Stimulated activated CD4-positive, alpha-beta T cell treated with anti-CD3 and anti-CD28 coated beads, Interleukin-4, amount 100 ng/mL, for 1 hour (primary cell): ENCODE results near the gene PACS1.

Experiments
- DNase-seq: peaks from one replicate; pipeline ENCODE4 v3.0.0-alpha.2; 2020

The PACS1 gene

GRCh38 chr11:66146074-66146473, 76.0 kb downstream of the PACS1 start:
- DNase-seq = no peak

- DNase-seq = no peak
Measured at GRCh38 chr11:66146940-66147339, 76.9 kb downstream of the PACS1 start.

DNA sequence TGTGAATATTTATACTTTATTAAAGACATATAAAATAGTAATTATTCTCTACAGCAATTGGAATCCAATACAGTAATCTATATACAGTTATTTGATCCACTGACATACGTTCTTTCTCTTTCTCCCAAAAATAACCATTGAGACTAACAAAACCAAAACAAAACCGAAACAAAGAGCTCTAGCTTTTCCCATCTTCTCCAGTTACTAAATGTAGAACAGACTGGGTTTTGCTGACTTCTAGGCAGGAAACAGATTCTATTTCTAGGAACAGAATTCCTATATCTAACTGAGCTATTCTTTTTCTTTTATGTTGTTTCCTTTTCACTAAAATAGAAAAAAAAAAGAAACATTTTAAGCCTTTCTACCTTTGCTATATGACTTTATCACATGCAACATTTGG, 80.1 kb downstream of the PACS1 start:
- no peak for DNase-seq

- DNase-seq = no peak
Measured at GRCh38 chr11:66150725-66151124, 80.7 kb downstream of the PACS1 start.

- DNase-seq = no peak
Measured at GRCh38 chr11:66151273-66151672, 81.2 kb downstream of the PACS1 start.

DNA sequence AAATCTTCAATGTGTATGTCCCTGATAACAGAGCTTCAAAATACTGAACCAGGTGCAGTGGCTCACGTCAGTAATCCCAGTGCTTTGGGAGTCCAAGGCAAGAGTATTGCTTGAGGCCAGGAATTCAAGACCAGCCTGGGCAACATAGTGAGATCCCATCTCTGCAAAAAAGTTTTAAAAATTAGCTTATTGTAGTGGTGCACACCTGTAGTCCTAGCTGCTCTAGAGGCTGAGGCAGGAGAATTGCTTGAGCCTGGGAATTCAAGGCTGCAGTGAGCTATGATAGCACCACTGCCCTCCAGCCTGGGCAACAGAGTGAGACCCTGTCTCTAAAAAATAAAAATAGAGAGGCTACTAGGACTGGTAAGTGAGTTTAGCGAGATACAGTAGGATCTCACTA, 84.0 kb downstream of the PACS1 start:
- no peak for DNase-seq

DNA sequence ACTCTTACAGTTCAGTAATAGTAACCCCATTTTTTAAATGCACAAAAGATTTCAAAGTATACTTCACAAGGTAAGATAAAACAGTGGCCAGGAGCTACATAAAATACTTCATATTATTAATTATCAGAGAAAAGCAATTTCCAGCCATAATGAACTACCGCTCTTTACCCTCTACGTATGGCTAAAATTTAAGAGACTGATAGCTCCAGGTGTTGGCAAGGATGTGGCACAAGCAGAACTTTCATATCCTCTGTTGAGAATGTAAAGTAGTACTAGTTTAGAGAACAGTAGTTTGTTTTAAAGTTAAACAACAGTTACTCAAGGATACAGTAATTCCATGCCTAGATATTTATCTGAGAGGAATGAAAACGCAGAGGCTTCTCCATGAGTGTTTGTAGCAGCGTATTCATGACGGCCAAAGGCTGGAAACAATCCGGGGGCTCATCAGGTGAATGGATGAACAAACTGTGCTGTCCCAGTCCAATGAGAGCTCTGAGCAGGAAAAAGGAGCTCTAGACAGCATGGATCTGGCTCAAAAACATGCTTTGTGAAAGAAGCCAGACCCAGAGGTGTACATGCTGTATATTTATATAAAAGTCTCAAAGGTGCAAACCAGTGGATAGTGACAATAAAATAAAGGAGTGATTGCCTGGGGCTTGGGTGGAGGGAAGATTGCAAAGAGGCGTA, 85.5 kb downstream of the PACS1 start:
- no peak for DNase-seq

- DNase-seq = no peak
Measured at GRCh38 chr11:66157182-66157864, 87.3 kb downstream of the PACS1 start.

GRCh38 chr11:66158156-66158555, 88.1 kb downstream of the PACS1 start:
- no peak for DNase-seq

- no peak for DNase-seq
Measured at GRCh38 chr11:66159324-66159984, 89.4 kb downstream of the PACS1 start.

- DNase-seq = no peak
Measured at GRCh38 chr11:66160709-66161108, 90.6 kb downstream of the PACS1 start.

DNA sequence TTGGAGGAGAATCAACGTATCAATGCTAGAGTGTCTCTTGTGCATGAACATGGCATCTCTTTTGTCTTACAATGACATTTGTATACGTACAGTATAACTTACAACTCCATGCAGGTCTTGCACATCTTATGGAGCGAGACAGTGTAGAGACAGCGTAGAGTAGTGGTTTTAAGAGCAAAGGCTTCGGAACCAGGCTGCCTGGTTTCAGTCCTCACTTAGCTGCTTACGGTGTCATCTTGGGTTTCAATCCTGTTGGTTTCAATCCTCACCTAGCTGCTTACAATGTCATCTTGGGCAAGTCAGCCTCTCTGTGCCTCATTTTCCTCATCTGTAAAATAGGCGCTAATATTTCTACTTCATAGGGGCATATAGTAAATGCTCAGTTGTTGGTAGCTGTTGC, 98.2 kb downstream of the PACS1 start:
- no peak for DNase-seq

DNA sequence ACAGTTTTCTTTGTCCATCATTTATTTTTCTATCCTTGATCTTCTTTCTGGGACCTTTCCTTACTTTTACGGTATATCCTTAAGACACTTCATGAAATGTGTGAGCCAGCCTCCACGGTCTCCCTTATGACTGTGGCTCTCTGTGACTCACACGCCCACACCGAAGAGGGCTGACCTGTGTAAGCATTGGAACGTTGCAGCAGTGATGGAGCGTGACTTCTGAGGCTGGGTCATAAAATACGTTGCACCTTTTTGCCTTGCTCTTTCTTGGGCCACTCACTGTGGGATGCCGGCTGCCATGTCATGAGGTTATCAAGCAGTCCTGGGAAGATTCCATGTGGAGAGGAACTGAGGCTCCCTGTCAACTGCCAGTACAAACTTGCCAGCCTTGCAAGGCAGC, 102.1 kb downstream of the PACS1 start:
- DNase-seq = peak; percentile 13

DNA sequence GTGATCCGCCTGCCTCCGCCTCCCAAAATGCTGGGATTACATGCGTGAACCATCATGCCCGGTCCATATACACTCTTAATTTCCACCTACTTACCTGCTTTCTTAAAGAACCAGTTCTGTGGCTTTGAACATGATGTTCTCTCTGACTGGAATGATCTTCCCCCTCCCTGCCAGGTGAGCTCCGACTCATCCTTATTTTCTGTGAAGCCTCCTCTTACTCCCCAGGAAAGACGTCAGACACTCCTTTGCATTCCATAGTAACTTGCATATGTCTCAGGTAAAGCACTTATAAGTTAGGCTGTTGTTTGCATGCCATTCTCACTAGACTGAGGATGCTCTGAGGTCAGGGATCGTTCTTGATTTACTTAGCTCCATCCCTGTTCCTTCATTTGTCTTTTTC, 106.6 kb downstream of the PACS1 start:
- DNase-seq = no peak

GRCh38 chr11:66178183-66178582, 108.1 kb downstream of the PACS1 start:
- DNase-seq = no peak

DNA sequence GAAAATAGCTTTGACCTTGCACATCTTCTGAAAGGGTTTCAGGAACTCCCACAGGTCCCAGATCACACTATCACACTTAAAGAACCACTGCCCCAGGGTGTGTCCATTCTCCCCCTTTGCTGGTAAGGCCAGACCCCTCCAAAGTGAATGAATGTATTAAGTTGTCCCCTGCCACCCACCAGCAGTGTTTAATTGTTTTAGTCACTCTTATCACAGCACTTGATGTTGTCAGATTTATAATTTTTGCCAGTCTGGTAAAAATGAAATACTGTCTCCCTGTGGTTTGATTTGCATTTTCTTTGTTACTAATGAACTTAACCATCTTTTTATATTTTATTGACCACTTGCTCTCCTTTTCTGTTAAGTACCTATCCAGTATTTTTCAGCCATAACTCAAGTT, 108.8 kb downstream of the PACS1 start:
- DNase-seq = no peak

GRCh38 chr11:66181632-66182315, 111.7 kb downstream of the PACS1 start:
- DNase-seq = no peak

DNA sequence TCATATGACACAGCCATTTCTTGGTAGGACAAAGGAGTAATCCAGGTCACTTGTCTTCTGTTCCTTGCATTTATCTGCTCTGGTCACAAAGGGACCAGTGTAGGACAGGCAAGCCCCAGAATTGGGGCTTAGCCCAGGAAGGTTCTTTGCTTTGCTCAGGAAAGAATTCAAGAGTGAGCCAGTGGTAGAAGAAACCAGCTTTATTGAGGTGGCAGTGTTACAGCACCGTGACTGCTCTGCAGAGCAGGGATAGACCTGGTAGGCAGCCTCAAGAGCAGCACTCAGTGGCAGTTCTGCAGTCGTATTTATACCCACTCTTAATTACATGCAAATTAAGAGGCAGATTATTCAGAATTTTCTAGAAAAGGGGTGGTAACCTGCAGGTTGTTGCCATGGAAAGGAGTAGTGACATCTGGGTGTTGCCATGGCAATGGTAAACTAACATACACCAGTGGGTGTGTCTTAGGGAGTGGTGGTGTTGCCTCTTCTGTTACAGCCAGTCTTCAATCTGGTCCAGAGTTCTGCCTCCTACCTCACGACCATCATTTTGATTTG, 113.5 kb downstream of the PACS1 start:
- no peak for DNase-seq

- DNase-seq = no peak
Measured at GRCh38 chr11:66184728-66185127, 114.7 kb downstream of the PACS1 start.

GRCh38 chr11:66186470-66186869, 116.4 kb downstream of the PACS1 start:
- DNase-seq = no peak

GRCh38 chr11:66187453-66187852, 117.4 kb downstream of the PACS1 start:
- DNase-seq = no peak

- DNase-seq = no peak
Measured at GRCh38 chr11:66188580-66188979, 118.5 kb downstream of the PACS1 start.

- no peak for DNase-seq
Measured at GRCh38 chr11:66189031-66189745, 119.1 kb downstream of the PACS1 start.
